ENCODE data around the gene BCAR3.

The BCAR3 gene

GRCh38 chr1:93542398-93542797 is 139.2 kb downstream of the BCAR3 start:
- no peak for DNase-seq (ENCODE audit: low read depth)

- no peak for DNase-seq (ENCODE audit: low read depth)
Observed at GRCh38 chr1:93541045-93541444, 140.6 kb downstream of the BCAR3 start.

- no peak for DNase-seq (ENCODE audit: low read depth)
Observed at GRCh38 chr1:93537924-93538323, 143.7 kb downstream of the BCAR3 start.

- DNase-seq (ENCODE audit: low read depth), result no peak
Observed at GRCh38 chr1:93537396-93537795, 144.2 kb downstream of the BCAR3 start.

- no peak for DNase-seq (ENCODE audit: low read depth)
Observed at GRCh38 chr1:93533677-93534076, 148.0 kb downstream of the BCAR3 start.

- no peak for DNase-seq (ENCODE audit: low read depth)
Observed at GRCh38 chr1:93532780-93533378, 148.8 kb downstream of the BCAR3 start.

GRCh38 chr1:93531193-93531592 is 150.4 kb downstream of the BCAR3 start:
- DNase-seq (ENCODE audit: low read depth), result no peak

GRCh38 chr1:93528412-93528811 is 153.2 kb downstream of the BCAR3 start:
- DNase-seq (ENCODE audit: low read depth), result no peak

- no peak for DNase-seq (ENCODE audit: low read depth)
Observed at GRCh38 chr1:93526431-93526830, 155.2 kb downstream of the BCAR3 start.

GRCh38 chr1:93525431-93525830 is 156.2 kb downstream of the BCAR3 start:
- DNase-seq (ENCODE audit: low read depth), result no peak

GRCh38 chr1:93522721-93523120 is 158.9 kb downstream of the BCAR3 start:
- no peak for DNase-seq (ENCODE audit: low read depth)

- DNase-seq (ENCODE audit: low read depth), result no peak
Observed at GRCh38 chr1:93521618-93522017, 160.0 kb downstream of the BCAR3 start.

- no peak for DNase-seq (ENCODE audit: low read depth)
Observed at GRCh38 chr1:93519199-93519829, 162.3 kb downstream of the BCAR3 start.

GRCh38 chr1:93518516-93518915 is 163.1 kb downstream of the BCAR3 start:
- DNase-seq (ENCODE audit: low read depth), result no peak

- no peak for DNase-seq (ENCODE audit: low read depth)
Observed at GRCh38 chr1:93516164-93516563, 165.5 kb downstream of the BCAR3 start.
